GM12891 (cell line): ENCODE results near the gene AFF3.
"Not testable (repeated sequence)": the region's sequence is repeated elsewhere in the genome, so short reads cannot be mapped to it uniquely, and the experiment has no call there.

ENCODE experiments used
- POLR2AphosphoS5 ChIP-seq: IDR thresholded peaks from 2 replicates; pipeline ENCODE4 v1.6.1; 2011; ENCODE audit warnings: low read depth, low read length, control low read depth
- POU2F2 ChIP-seq: IDR thresholded peaks from 2 replicates; pipeline ENCODE4 v1.6.1; 2011; ENCODE audit warnings: low read depth, mild to moderate bottlenecking, control low read depth, low read length, moderate library complexity

GRCh38 chr2:100095845-100096244 is 46.5 kb downstream of the AFF3 start:
- not testable (repeated sequence) for TF ChIP-seq POLR2AphosphoS5, POU2F2
